HFF-Myc (cell line): ENCODE measurements around the gene HSPA8.

Experiments
- DNase-seq: peaks from one replicate; pipeline ENCODE4 v3.0.0-alpha.2; 2011; ENCODE audit warnings: low read depth; ENCODE audit errors: extremely low read depth
- H3K4me3 ChIP-seq: replicated peaks from 2 replicates; pipeline ENCODE4 v1.5.1; 2011; ENCODE audit warnings: low read depth, mild to moderate bottlenecking, control low read depth, low read length
- CTCF ChIP-seq: IDR thresholded peaks from 2 replicates; pipeline ENCODE4 v1.5.1; 2012; ENCODE audit warnings: mild to moderate bottlenecking, low read depth, low read length, control low read depth; ENCODE audit errors: missing control alignments

The HSPA8 gene

GRCh38 chr11:123061403-123062157, at the start of gene HSPA8:
Gene HSPA8 (minus strand): TSS chr11:123062136. CDS start chr11:123061324, 812 bp downstream.
- DNase-seq, result no peak
- no peak for TF ChIP-seq CTCF
- H3K4me3 ChIP-seq, result peak within 1 kb of the TSS; percentile 90

- no peak for DNase-seq
- no peak overlapping the region for H3K4me3 ChIP-seq
- TF ChIP-seq CTCF, result peak; percentile 62
Measured at GRCh38 chr11:123111465-123111864, 49.5 kb upstream of the HSPA8 start.

- no peak for TF ChIP-seq CTCF
- no peak for DNase-seq
- H3K4me3 ChIP-seq, result no peak overlapping the region
Measured at GRCh38 chr11:123110397-123110796, 48.5 kb upstream of the HSPA8 start.

- no peak for DNase-seq
- H3K4me3 ChIP-seq, result no peak overlapping the region
- TF ChIP-seq CTCF, result no peak
Measured at GRCh38 chr11:123107945-123108495, 46.1 kb upstream of the HSPA8 start.

GRCh38 chr11:123104697-123105096, 42.8 kb upstream of the HSPA8 start:
- TF ChIP-seq CTCF, result no peak
- H3K4me3 ChIP-seq, result no peak overlapping the region
- DNase-seq, result no peak

- no peak overlapping the region for H3K4me3 ChIP-seq
- DNase-seq, result peak; percentile 71
- peak; percentile 59 for TF ChIP-seq CTCF
Measured at GRCh38 chr11:123103326-123103980, 41.5 kb upstream of the HSPA8 start.
